GM10847 (cell line): ENCODE results near the gene FBN2.

ENCODE experiments used
- POLR2A ChIP-seq: IDR thresholded peaks from 2 replicates; pipeline ENCODE4 v1.6.1; 2011; ENCODE audit not compliant: insufficient read length; ENCODE audit errors: extremely low read depth

The FBN2 gene

DNA sequence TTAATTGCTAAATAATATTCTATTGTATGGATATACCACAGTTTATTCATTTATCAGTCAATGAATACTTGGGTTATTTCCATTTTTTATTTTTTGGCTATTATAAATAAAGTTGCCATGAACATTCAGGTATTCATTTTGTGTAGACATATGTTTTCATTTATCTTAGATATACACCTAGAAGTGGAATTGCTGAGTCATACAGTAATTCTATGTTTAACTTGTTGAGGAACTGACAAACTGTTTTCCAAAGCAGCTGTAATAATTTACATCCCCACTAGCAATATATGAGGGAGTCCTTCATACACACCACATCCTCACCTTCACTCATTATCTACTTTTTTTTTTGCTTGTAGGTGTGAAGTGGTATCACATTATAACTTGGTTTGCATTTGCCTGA lies 123.6 kb downstream of the FBN2 start:
- TF ChIP-seq POLR2A = no peak

DNA sequence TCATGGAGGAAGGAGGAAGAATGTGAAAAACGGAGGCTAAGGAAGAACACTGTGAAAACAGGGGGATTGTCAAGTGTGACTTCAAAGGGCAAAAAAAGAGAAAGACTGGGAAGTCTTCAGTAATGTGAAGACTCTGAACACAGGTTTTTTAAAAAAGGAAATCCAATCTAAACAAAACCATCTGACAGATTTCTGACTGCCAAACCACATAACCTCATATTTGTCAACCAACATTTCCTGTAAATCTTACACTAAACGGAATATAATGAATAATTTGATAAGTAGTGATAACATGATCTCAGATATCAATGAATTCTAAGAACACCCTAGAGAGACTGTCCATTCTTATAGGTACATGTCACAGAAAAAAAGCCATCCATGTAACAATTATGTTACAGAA lies 124.7 kb downstream of the FBN2 start:
- TF ChIP-seq POLR2A = no peak

DNA sequence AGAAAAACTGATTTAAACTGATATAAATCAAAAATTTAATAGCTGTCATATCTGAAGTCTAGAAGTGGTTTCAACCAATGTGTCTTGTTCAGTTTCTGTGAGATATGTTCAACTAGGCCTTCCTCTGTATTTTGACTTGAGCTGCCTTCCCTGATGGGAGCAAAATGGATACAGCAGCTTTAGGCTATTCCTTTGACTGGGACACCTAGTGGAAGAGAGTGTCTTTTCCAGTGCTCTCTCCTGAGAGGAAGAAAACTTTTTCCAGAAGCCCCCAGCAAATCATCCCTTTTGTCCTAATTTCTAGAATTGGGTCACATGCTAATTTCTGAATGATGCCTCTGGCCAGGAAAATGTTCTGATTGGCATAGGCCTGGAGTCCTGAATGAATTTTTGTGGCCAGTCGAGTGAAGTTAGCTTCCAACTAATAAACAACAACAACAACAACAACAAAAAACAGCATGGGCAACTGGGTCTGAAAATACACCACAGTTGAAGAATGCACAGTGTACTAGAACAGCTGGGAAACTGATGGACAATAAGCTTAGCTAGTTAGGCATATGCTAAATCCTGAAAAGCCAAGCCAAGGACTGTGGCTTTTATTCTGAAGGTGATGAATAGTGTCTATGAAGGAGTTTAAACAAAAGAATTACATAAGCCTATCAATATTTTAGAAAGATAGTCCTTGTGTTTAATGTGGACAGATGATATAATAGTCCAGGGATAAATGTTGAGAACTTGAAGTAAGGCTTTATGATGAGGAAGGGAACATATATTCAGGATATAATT lies 125.7 kb downstream of the FBN2 start:
- no peak for TF ChIP-seq POLR2A

DNA sequence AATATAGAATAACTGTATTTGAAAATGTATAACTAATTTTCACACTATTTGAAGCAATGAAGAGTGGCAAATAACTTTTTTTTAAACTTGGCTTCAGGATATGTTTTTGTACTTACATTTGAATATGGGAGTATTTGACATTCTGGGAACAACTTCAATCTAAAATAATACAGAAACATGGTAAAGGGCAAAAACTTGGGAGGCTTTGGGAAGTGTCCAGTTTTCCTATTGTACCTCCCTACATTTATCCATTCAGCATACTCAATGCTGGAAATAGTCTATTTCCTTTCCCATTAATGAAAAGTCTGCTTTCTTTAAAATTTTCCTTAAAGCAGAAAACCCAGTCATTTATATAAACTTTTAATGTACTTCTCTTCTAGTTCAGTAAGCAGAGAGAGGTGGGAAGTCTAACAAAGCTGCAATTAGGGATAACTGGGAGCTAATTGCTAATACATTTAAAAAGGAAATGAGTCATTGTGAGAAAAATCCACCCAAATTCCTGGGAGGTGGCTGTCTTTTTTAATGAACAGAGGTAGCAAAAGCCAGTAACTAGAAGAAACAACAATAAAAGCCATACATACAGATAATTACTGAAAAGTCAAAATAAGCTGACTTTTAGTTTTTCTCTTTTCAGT lies 128.8 kb downstream of the FBN2 start:
- TF ChIP-seq POLR2A = no peak

DNA sequence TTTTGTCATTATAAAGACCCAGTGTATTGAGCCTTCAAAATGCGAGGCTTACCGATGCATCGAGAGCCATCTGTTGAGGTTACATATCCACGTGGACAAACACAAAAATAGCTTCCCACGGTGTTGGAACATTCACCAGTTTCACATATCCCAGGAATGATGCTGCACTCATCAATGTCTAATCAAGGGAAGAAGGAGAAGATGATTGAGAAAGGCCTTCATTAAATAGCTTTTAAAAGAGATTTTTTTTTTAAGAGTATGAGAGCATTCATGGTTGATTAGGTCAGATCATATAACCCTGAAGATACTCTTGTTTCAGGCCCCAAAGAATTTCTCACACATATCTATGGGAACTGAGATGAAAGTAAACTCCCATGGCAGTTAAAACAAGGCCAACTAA lies 129.4 kb downstream of the FBN2 start:
- TF ChIP-seq POLR2A = no peak

DNA sequence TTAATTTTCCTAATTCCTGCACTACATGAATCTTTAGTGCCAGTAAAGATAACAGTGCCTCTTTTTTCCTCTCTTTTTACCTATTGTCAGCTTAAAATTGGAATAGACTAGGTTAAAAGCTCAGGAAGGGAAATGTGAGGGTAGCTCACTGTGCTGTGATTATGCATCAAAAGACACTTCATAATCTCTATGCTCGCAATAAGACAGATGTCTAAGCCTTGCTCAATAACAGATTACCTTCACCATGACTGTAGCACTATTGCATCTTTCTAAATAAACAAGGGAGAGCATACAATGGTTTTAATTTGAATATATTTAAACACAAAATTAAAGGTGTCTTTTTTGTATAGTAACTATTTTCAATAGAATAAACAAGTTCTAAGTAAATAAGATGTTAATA lies 130.1 kb downstream of the FBN2 start:
- no peak for TF ChIP-seq POLR2A

DNA sequence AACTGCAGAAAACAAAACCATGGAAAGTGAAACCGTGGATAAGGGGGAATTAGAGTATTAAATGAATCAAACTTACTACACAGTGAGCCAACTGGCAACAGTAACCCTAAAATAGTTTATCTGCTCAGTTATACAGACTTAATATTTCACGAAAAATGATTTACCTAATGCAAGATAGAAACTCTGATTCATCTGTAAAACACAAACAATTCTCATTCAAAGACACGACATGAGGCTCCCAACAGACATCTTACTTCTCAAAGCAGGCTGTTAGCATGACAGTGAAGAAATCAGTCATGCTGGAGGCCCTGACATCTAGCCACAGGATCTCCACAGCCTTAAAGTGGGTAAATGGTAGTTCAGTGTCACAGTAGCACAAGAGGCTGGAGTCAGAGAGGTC lies 131.2 kb downstream of the FBN2 start:
- no peak for TF ChIP-seq POLR2A

DNA sequence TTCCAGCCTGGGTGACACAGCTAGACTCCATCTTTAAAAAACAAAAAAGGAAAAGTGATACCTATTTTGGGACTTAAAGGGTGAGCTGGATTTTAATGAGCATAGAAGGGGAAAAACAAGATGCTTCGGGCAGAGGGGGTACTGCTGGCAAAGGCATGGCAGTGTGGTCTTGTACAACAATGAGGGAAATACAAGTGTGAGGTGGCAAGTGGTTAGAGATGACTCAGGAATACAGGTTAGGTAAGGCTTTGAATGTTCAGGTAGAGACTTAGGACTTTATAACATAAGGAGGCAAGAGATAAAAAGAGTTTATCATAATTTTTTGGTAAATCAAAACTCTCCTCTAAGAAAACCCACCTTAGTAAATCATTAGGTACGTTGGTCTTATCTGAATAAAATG lies 132.9 kb downstream of the FBN2 start:
- TF ChIP-seq POLR2A = no peak

DNA sequence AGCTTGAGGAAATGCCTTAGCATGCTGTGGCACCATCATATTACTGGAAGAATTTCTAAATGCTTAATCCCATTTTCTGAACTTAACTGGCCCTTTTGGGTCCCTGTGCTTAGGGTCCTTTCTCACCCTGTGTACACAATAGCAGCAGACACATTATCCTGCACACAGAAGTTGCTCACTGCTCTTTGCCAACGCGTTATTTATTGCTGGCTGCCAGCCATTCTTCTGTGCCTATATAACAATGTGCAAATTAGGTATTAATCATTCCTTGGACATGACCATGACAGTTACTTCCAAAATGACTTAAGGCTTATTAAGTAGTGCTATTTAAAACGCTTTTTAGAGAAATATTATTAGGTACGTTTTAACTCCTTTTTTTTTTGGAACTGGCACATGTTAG lies 134.7 kb downstream of the FBN2 start:
- TF ChIP-seq POLR2A = no peak

DNA sequence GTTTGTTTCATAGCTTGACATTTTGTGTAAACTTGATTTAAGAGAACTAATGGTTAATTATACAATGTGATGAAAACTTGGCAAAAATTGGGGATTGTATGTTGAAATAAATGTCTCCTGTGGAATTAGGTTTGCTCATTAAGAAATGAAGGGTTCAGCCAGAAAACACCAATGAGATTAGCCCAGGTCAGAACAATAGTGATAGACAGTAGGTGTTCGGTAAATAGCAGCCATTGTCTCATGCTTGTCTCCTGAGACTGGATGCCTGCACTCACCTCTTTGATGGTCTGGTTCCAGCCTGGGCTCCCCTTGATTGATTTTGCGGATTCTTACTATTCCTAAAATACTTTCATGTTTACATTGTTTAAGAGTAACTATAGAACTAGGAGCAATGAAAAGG lies 135.5 kb downstream of the FBN2 start:
- no peak for TF ChIP-seq POLR2A

DNA sequence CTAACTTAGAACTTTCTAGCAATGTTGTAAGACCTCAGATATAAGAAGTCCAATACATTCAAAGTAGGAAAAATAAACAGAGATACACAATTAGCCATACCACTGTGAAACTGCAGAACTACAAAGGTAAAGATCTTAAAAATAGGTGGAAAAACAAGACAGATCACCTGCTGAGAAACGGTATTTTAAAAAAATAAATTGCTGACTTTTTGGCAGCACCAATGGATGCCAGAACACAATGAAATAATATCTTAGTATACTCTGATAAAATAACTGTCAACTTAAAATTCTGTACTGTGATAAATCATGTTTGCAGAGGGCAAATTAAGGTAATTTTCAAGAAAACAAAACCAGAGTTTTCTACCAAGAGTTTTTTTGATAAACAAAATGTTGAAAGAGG lies 138.9 kb downstream of the FBN2 start:
- TF ChIP-seq POLR2A = no peak

DNA sequence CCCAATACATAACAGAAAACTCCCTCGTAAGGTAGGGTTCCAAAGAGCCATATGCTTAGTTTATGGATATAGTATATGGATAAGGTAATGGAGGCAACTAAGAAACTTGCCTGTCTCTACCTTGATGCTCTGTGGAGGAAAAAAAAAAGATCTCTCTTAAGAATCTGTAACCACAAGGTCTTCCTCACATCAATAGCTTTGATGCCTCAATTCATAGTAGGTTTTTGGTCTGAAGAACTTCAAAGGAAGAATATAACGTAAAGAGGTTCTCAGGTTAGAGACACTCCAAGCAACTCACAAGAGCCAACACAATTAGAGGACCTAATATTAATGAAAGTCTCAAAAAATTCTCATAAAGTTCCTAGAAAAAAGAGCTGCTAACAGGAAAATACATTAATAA lies 140.2 kb downstream of the FBN2 start:
- no peak for TF ChIP-seq POLR2A

DNA sequence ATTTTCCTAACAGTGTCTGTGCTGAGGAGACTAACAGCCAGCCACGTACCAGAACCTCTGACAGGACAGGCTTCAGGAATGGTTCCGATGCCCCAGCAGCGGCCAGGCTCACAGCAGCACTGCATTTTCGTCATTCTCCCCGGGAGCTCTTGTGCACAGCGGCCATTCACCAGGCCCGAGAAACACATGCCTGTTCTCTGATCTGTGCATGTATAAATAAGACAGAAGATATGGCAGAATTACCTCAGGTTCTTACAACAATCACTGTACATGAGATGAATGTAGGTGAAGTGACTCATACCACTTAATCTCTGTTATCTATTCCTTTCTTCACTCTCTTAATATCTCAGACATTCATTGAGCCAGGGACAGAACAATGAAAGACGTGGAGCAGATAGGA lies 143.0 kb downstream of the FBN2 start:
- TF ChIP-seq POLR2A = no peak

DNA sequence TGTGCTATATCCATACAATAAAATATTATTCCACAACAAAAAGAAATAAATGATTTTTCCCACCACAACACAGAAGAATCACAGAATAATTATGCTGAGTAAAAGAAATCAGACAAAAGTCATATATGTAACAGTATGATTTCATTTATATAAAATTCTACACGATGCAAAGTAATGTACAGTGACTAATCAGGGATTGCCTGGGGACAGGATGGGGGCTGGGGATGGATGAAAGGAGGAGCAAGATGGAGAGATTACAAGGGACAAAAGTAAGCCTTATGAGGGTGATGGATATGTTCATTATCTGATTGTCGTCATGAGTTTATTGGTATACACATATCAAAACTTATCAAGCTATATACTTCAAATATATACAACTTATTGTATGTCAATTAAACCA lies 154.0 kb downstream of the FBN2 start:
- TF ChIP-seq POLR2A = no peak

DNA sequence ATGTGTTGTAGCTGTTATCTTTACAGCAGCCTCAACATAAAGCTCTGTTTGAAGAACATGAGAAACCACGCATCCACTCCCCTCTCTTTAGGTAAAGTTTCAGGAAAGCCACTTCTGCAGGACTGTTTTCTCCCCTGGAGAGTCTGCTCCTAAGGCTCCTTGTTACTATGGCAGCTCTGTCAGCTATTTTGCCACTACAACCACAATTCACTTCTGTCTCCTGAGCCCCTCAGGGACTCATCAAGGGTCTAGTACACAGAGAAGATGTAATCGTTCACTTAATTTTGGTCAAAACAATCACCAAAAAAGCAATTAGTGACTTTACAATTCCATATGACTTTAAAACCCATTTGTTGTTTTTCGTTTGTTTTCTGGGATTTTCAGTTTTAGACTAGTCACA lies 157.7 kb downstream of the FBN2 start:
- no peak for TF ChIP-seq POLR2A

DNA sequence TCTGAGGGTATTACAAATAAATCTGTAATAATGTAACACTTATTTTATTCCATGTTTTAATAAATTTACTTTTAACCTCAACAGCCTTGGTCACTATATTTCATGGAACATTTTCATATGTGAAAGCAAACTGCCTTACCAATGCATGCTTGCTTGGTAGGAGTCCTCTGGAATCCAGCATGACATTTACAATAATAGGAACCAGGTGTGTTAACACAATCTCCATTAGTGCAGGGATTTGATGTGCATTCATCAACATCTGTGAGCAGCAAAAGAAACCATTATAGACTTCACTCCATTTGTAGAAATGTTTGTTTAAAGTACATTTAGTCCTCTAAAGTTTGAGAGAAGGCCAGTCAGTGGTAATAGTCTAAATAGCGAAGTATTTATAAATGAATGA lies 159.4 kb downstream of the FBN2 start:
- TF ChIP-seq POLR2A = no peak

DNA sequence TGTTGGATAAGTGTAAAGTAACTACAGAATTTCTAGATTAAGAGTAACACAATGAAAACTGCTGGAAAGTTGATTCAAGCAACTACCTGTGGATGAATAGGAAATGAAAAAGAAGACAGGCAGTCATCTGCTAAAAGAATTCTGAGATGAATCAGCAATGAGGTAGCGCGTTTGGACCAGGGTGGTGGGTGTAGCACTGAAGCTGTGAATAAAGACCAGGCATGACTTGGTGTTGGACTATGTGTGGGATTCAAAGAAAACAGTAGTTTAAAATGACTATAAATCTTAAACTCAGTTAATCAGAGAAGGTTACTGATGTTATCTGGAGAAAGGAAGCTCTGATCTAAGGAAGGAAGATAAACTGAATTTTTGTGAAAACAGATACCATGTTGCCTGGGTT lies 159.8 kb downstream of the FBN2 start:
- TF ChIP-seq POLR2A = no peak

DNA sequence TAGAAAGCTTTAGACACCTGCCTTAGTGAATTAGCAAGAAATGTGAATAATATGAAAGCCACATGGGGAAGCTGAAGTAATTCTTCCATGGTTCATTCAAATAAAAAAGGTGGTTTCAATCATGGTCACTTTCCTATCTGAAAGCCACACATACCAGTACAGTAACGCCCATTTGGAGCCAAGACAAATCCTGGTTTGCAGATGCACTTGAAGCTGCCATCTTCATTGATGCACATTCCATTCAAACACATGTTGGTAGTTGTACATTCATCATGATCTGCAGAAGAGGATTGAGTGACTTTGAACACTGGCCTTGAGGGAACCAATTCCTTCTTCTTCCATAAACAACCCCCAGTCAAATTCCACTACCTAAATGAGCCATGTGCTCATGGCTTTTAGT lies 161.5 kb downstream of the FBN2 start:
- TF ChIP-seq POLR2A = no peak

DNA sequence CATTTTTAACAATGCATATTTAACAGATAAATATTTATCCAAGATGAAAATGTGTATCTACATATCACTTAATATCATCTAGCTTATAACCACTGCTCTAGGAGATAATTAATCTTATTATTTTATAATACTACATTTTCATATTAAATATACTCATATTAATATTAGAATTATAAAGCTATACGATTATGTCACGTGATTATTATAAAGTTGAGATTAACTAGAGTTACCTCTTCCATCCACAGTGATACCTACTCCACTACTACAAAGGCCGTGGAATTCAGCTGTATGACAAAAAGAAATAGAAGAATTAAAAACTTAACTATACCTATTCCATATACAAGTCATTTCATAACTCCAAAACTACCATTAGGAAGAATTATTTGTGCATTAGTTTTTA lies 171.9 kb downstream of the FBN2 start:
- no peak for TF ChIP-seq POLR2A
